Activated CD8-positive, alpha-beta memory T cell treated with anti-CD3 and anti-CD28 coated beads for 48 hours (primary cell): ENCODE data around the gene RRAS2.
A peak's percentile ranks its signal among the peaks of the same experiment; 100 is the strongest.
"Not testable (repeated sequence)": the region's sequence is repeated elsewhere in the genome, so short reads cannot be mapped to it uniquely, and the experiment has no call there.

Experiments used
- DNase-seq, 3 experiments: peaks; one replicate each; pipeline ENCODE4 v3.0.0-alpha.2; 2020; ENCODE audit warnings: low read depth in 2 of 3, low spot score in 2 of 3

The RRAS2 gene

DNA sequence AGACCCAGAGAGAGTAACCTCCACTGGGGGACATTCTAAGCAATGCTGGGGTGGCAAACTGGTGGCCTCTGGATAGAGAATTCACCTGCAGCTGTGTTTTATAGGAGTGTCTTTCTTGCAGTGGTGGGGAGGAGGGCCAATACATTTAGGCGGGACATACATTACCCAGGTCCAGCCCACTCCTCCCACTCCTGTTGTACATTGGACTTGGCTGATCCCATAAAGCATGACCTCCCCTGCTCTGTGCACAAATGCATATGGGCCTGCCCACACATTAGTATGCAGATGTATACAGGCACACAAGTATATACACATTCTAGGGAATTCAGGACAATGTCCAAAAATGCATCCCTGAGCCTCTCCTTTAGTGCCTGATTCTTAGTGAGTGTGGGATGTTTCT is 99.1 kb downstream of the RRAS2 start:
- no peak for DNase-seq

DNA sequence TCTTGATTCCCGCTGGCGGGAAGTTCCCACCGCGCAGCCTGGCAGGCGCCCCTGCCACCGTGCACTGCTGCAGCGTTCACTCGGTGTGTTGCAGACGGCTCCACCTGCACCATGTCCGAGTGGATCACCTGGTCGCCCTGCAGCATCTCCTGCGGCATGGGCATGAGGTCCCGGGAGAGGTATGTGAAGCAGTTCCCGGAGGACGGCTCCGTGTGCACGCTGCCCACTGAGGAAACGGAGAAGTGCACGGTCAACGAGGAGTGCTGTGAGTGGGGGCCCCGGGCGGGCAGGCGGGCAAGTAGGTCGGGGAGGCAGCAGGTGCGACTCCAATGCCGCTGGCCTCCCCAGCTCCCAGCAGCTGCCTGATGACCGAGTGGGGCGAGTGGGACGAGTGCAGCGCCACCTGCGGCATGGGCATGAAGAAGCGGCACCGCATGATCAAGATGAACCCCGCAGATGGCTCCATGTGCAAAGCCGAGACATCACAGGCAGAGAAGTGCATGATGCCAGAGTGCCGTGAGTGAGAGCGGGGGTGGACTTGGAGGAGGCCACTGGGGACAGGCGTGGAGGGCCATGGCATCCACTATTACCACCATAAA is 99.7 kb downstream of the RRAS2 start:
- no peak for DNase-seq

DNA sequence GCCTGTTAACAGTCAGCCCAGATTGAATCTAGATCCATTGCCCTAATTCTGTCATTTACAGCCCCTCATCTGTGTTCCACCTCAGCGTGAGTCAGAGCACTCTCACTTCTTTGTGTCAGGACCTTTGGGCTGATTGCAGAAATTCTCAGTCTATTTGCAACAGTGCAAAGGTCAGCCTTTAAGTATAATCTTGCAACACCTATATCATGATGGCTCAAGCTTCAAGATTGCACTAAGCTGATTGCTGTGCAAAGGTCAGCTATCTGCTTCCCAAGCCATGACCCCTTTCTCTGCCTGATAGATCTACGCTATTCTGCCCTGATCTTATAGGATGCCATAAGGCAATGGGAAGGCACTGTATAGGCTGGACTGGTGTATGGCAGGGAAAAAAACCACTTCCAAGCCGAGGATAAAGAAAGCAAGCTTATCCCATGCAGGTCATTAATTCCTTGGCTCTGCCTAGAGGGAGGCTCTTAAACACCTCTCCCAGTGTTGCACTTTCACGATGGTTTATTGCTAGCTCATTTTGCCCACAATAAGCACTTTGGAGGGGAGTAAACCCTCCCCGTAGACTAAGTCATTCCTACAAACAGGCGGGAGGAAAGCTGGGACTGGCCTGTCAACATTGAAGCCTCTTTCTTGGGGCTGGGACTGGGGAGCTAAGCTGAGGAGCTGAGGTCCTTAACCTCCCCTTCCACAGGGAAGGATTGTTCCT is 100.6 kb downstream of the RRAS2 start:
- no peak for DNase-seq

DNA sequence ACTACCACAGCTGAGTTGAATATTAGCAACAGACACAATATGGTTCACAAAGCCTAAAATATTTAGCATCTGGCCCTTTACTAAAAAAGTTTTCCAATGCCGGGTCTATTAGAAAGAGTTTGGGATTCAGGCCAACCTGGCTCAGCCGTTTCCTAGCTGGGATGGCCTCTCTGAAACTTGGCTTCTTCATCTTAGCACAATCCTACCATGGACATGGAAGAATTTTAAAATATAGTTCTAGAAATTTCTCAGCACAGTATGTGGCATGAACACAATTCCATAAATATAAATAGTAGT is 103.8 kb downstream of the RRAS2 start:
- DNase-seq = no peak

DNA sequence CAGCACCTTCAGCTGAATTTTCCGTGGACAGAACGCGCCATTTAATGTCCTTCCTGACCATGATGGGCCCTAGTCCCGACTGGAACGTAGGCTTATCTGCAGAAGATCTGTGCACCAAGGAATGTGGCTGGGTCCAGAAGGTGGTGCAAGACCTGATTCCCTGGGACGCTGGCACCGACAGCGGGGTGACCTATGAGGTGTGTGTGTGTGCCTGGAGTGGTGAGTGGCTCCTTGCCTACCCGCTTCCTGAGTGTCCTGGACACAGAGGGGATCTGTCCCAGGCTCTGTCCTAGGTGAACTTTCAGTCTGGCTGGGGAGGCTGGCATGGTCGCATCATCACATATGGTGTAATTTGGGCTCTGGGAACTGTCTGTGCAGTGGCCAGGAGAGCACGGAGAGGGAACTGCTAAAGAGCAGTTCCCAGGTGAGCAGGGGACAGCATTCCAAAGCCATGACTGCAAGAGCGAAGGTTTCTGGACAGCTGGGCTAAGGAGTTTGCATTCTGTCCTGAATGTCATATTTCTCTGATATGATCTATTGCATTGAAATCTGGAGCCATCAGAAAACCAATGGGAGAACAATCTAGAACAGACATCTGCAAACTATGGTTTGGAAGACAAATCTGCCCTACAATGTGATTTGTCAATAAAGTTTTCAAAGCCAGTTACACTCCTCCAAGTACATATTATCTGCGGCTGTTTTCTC is 104.3 kb downstream of the RRAS2 start:
- DNase-seq = no peak

DNA sequence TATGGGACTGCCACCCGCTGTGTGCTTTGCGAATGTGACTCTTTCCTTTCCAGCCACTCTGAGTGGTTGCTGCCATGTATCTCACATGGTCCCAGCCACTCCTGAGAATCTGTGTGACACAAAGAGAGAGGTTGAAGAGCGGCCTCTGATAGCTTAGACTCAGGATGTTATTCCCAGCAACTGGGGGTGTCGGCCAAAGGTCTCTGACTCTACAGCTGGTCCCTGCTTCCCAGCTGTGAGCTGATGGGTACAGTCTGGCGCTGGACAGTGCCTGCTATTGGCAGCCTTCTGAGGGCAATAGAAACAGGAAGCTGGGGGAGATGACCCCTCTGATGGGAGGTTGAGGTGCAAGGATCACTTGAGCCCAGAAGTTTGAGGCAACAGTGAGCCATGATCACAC is 105.1 kb downstream of the RRAS2 start:
- DNase-seq = no peak

DNA sequence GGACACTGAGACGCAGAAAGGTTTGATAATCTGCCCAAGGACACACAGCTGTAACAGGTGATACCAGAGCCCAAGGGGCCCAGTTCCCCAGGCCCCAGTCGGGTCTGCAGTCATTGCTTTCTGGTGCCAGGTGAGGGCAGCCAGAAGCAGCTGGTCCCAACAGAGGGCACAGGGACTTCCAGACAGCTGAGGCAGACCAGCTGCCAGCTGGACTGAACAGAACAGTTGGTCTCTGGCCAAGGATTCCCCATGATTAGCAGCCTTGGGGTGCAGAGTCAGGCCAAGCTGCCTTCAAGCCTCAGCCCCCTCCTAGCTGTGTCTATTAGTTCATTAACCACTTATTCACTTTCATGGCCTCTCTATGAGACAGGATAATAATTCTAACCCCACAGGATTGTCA is 105.6 kb downstream of the RRAS2 start:
- no peak for DNase-seq

DNA sequence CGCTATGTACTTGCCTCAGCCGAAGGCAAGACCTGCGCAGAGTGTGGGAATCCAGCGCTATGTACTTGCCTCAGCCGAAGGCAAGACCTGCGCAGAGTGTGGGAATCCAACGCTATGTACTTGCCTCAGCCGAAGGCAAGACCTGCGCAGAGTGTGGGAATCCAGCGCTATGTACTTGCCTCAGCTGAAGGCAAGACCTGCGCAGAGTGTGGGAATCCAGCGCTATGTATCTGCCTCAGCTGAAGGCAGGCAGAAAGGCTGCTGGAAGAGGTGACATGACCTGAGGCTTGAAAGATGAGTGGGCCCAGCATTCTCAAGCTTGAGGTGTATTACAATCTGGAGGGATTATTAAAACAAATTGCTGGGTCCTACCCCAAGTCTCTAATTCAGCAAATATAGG is 106.5 kb downstream of the RRAS2 start:
- DNase-seq = not testable (repeated sequence)

DNA sequence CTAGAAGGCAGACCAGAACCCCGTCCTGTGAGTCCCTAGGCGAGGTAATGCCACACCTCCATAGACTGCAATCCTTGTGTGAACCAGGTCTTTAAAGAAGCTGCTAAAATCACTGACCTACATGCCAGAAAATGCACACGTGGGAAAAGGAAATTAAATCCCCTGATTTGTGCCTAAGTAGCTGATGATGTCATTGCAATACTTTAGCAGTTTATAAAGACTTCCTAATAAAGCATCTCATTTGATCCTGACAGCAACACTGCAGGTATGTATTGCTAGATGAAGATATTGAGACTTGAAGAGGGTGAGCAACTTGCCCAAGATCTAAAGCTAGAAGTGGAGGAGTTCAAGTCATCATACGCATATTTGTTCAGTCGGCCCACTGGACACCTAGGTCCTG is 107.2 kb downstream of the RRAS2 start:
- no peak for DNase-seq

DNA sequence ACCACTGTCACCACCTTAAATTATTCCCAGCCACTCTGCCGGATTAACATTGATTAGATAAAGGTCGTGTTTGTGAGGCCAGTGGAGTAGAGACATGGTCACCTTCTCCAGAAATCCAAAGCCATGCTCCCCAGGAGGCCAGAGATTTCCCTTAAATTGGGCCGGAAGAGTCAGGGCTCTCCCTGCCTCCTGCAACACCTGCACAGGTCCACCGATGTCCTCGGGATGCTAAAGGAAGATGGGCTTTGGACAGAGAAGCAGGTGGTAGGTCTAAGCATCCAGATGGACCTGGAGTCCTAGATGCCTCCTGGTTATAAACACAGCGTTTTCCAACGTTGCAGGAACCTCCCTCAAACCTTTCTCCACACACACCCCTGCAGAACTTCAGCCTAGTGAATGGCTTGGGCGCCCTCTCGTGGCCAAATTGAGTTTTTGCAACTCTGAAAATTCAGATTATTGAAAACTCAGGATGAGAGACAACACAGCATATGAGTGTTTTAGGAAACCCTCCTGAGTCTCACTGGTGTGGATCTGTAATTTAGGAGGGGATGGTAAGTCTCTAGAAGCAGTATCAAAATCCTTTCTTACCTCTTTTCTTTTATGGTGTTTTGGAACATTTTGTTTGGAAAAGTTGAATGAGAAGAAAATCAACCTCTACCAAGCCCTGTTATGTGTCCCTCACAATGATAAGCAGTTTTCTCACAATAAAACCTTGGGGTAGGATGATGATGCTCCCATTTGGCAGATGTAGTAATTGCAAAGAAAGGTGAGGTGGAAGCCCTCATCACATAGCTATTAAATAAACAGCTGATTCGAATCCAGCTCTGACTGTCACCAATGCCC is 109.6 kb downstream of the RRAS2 start:
- DNase-seq = peak; percentile 15 to 63 (median 37)

DNA sequence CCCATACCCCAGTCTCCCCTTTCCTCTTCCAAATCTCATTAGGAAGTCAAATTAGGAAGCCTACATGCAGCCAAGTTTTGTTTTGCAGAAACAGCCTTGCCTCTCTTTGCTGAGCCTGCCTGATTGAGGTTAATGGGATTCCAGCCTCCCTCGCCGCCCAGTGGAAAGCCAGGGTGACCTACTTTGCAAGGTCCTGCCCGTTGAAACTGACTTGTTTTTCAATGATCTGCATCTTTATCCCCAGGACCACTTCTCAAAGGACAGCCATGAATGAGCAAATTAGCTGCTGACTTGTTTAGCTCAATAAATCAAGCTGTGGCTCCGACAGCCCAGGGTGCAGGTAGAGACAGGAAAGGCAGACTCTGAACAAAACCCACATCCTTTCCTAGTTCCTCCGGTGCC is 110.4 kb downstream of the RRAS2 start:
- no peak for DNase-seq

DNA sequence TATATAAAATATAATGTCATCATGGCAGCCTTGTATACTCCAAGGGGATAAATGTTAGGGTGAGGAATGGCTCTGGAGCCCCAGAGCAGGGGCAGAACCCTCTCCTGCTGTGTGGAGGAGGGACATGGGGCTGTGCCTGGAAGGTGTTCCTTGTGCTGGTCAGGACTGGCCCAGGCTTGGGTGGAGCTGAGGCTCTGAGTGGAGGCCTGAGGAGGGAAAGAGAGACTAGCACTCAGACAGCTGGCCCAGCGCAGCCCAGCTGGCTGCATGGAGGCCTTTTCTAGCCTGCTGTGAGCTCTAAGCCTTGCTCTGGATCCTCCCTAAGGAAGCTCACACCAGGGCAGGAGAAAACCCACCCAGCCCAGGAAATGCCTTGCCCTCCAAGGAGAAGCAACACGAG is 113.5 kb downstream of the RRAS2 start:
- DNase-seq = no peak

DNA sequence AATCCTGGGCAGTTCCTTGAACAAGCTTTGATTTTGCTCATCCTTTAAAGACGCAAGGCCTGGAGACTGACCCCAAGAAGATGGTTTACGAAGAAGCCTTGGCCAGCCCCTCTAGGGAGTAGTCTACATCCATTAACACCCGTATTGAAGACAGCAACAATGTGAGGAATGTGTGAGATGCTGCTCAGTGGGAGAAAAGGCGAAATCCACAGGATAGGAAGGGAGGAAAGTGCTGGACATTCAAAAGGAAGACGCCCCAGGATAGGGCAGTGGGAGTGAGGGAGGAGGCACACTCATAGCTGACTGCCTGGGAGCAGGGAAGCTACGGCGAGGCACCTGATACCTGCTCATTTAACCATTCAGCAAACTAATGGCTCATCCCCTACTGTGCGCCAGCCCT is 114.1 kb downstream of the RRAS2 start:
- no peak for DNase-seq

DNA sequence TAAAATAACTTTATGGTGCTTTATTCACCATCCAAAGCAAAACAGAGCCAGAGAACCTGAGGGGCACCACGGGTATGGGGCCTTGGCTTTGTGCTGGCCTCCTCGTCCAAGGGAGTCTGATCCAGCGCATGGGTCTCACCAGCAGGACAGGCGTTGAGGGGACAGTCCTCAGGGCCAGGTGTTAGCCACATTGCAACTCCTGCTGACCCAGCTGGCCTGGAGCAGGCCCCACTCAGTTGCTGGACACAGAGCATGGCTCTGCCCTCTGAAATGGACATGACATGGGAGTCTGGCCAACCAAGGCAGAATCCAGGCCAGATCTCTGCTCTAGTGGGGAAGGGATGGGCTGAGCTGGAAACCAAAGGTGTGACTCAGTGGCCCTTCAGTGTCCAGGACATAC is 116.2 kb downstream of the RRAS2 start:
- DNase-seq = no peak

DNA sequence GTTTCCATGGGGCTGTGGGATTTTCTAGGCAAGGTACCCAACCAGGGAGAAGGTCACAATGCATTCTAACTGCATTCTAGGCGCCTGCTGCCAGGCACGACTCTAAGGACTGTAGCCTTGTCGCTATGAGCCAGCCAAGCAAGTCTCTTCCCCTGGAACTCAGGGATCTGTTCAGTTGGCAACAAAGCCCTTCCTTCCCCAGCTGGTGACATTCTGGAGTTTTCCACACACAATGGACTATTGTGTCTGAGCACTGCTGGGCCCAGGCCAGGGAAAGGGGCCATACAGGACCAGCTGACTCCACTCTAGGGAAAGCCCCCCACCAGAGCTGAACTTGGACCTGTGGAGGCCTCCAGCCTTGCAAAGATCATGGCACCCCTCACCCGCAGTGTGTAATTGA is 116.8 kb downstream of the RRAS2 start:
- DNase-seq = no peak

DNA sequence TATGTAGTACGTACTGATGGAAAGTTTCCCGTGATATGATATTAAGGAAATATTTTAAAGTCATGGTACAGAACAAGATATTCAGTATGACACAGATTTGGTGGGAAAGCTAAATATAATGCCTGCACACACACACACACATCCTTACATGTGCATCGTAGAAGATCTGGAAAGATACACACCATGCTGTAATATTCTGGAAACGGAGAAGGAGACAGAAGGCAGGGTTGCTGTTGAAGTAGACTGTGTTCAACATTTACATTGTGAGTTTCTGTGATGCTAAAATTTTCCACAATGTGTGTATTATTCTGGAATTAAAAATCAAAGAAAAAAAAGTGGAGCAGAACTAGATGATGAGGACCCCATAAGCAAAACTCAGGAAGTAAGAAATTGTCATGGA is 118.0 kb downstream of the RRAS2 start:
- no peak for DNase-seq

DNA sequence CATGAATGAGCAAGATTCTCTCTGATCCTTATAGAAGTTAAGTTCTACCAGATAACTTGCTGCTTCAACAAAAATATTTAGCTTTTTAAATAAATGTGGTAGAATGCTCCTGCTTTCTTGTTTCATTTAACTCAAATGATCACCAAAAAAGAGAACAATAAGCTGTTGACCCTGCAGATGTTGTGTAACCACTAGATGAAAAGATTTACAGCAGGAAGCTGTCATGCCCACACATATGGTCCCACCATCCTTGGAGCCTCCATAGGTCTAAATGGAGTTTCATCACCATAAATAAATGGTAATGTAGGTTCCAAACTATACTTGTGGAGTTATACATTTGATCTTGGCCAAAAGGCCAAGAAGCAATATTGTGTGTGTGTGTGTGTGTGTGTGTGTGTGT is 118.8 kb downstream of the RRAS2 start:
- no peak for DNase-seq

DNA sequence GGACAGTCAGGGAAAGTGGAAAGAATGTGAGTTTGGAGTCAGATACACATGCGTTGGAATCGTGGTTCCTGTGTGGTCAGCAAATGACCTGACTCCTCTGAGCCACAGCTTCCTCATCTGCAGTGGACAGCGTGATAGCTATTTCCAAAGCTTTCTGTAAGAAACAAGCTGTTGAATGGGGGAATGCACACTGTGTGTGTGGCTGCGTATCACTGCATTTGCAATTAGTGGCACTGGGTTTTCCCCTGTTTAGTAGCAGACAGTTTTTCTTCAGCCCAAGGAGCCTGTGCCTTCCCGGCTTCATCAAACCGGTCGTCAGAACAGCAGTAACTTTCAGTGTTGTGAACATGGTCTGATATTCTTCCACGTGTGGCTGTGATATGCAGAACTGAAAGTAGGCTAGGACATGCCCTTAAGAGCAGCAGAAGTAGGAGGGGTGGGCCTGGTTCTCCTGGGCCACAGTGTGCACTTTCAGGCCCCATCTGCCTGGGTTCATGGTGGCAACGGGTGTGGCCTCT is 121.5 kb downstream of the RRAS2 start:
- DNase-seq = no peak

DNA sequence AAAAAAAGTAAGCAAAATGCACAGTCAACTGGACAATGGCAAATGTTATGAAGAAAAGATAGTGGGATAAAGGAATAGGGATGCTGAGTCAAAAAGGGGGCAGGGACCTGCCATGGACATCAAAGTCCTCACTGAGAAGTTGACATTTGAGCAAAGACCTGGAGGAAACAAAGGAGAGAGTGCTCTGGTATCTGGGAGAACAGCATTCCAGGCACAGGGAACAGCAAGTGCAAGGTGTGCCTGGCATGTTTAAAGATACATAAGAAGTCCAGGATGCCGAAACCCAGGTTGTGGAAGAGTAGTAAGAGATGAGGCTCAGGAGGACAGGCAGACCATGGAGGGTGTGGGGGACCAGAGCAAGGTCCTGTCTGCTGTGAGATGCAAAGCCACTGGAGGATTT is 123.3 kb downstream of the RRAS2 start:
- DNase-seq = no peak

DNA sequence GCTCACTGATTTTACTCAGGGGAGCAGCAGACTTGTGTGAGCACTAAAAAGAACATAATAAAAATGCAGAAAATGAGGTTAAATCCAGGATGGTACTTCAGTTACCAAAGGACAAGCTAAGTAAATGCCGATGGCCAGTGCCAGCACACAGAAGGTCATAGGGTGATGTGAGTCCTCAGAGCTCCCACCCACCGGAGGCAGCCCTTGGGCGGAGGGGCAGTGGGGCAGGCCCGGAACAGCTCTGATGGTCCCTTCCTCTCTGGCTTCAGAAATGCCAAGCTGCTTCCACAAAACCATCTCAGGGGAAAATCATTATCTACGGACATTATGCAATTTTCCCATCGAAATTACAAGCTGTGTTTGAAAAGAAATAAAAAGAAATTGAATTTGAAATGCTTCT is 124.5 kb downstream of the RRAS2 start:
- DNase-seq = no peak

DNA sequence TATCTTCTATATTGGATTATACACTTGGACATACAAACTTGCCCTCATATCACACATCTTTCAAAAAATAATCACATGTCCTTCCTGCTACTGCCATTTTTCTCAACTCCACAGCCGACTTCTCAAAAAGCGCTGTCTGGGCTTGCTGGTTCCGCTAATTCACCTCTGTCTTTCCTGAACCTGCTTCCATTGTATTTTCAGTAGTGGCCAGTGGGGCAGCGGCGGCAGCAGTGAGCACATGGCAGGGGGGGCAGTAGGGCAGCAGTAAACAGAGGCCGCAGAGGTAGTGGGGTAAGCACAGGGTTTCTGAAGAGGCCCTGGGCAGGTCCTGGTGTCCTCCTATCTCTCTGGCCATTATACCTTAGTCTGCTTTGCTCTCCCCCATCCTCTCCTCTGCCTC is 126.3 kb downstream of the RRAS2 start:
- no peak for DNase-seq

DNA sequence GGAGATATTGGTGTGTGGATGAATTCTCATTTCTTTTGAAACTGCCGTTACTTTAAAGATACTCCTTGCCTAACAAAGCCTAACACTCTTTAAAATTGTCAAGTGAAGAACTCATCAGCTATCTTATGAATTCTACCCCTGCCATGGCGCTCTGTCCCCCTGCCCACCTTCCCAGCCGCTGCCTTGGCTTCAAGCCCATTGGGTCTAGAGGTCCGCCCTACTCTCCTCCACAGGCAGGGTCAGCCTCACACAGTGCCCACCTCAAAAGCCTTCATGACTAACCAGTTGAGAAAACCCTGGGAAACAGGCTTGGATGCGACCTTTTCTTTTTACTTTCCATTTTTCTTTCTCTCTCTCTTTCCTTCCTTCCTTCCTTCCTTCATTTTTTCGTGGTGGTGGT is 128.6 kb downstream of the RRAS2 start:
- no peak for DNase-seq
